Hepatocyte (in vitro differentiated cells): ENCODE measurements around the gene KIAA1671. TPM values are rescaled to one million over a fixed set of nuclear protein-coding genes. Genes with fewer than 3 reads are reported as not detected.

Experiments used
- DNase-seq: peaks from one replicate; pipeline ENCODE4 v3.0.0-alpha.2; 2016; ENCODE audit warnings: low spot score
- H2AFZ ChIP-seq: fragments of 200-600 bp; sonication (generic); 2 replicates; pipeline ENCODE4 v1.6.0; 2016; ENCODE audit warnings: antibody characterized with exemption, mild to moderate bottlenecking
- H3K27ac ChIP-seq: fragments of 200-600 bp; sonication (generic); 2 replicates; pipeline ENCODE4 v1.5.1; 2016; ENCODE audit warnings: mild to moderate bottlenecking
- H3K27me3 ChIP-seq: fragments of 200-600 bp; sonication (generic); 2 replicates; pipeline ENCODE4 v1.6.1; 2016
- H3K36me3 ChIP-seq: fragments of 200-600 bp; sonication (generic); replicated peaks from 2 replicates; pipeline ENCODE4 v1.5.1; 2016; ENCODE audit warnings: low read depth; ENCODE audit not compliant: insufficient read depth
- H3K4me1 ChIP-seq: fragments of 200-600 bp; sonication (generic); 2 replicates; pipeline ENCODE4 v1.5.1; 2016; ENCODE audit warnings: mild to moderate bottlenecking, moderate library complexity; ENCODE audit not compliant: insufficient read depth
- H3K4me2 ChIP-seq: fragments of 200-600 bp; sonication (generic); 2 replicates; pipeline ENCODE4 v1.6.0; 2016
- H3K4me3 ChIP-seq: fragments of 200-600 bp; sonication (generic); 2 replicates; pipeline ENCODE4 v1.5.1; 2016; ENCODE audit warnings: mild to moderate bottlenecking
- H3K79me2 ChIP-seq: fragments of 200-600 bp; sonication (generic); 2 replicates; pipeline ENCODE4 v1.6.0; 2017; ENCODE audit warnings: mild to moderate bottlenecking
- H3K9me2 ChIP-seq: fragments of 200-600 bp; sonication (generic); replicated peaks from 2 replicates; pipeline ENCODE4 v1.6.0; 2017; ENCODE audit warnings: mild to moderate bottlenecking; ENCODE audit not compliant: insufficient read depth
- H3K9me3 ChIP-seq: fragments of 200-600 bp; sonication (generic); 2 replicates; pipeline ENCODE4 v1.5.1; 2016; ENCODE audit warnings: low read depth, mild to moderate bottlenecking
- H4K20me1 ChIP-seq: fragments of 200-600 bp; sonication (generic); 2 replicates; pipeline ENCODE4 v1.6.0; 2016; ENCODE audit warnings: mild to moderate bottlenecking; ENCODE audit not compliant: insufficient read depth, poor library complexity, severe bottlenecking
- EZH2 ChIP-seq: fragments of 200-600 bp; sonication (generic); IDR thresholded peaks from 2 replicates; pipeline ENCODE4 v1.6.1; 2016; ENCODE audit warnings: antibody characterized with exemption, mild to moderate bottlenecking, borderline replicate concordance
- EZH2phosphoT487 ChIP-seq: fragments of 200-600 bp; sonication (generic); IDR thresholded peaks from one replicate; pipeline ENCODE4 v1.6.1; 2018; ENCODE audit warnings: antibody characterized with exemption, mild to moderate bottlenecking, low read depth, moderate library complexity; ENCODE audit not compliant: unreplicated experiment, severe bottlenecking
- WGBS: methylation state at CpG from one replicate; pipeline ENCODE4 v1.1.6; 2016; ENCODE audit warnings: low lambda C conversion rate; ENCODE audit errors: missing lambda C conversion rate; 5-methylcytosine and 5-hydroxymethylcytosine counted together
- polyA plus RNA-seq: library from polyadenylated mRNA; unstranded; fragments of >200 nt; fragmentation: Nextera tagmentation; extraction: Ambion mirVana; gene quantifications from 2 replicates; pipeline ENCODE4 v1.2.1, GENCODE V29; 2016
- total RNA-seq: library from RNA; depleted of rRNA; stranded (reverse); fragments of >200 nt; gene quantifications from 2 replicates; pipeline ENCODE4 v1.2.3, GENCODE V29; 2014
- TF ChIP-seq, protein P1 (sequence below): fragments of 200-600 bp; sonication (generic); IDR thresholded peaks from 2 replicates; pipeline ENCODE4 v1.5.1; 2016; ENCODE audit warnings: antibody characterized with exemption, mild to moderate bottlenecking; ENCODE audit not compliant: poor library complexity

Gene KIAA1671
- total and polyA plus RNA-seq, 2 experiments from 2014 or later = 8.1 to 26.5 TPM

GRCh38 chr22:25200967-25201366, 248.5 kb downstream of the KIAA1671 start:
- Histone ChIP-seq H3K9me3 (no peaks in the 10 kb centered on the region), H3K36me3 (no peaks in the 10 kb centered on the region), H3K79me2 (no peaks in the 10 kb centered on the region), H3K4me3 (no peak overlapping the region), H3K4me2 (no peak overlapping the region), H3K9me2 (no peaks in the 10 kb centered on the region), H3K27ac (no peak overlapping the region), H3K4me1 (no peaks in the 10 kb centered on the region), H3K27me3 (no peaks in the 10 kb centered on the region), H4K20me1 (no peaks in the 10 kb centered on the region), H2AFZ (no peak overlapping the region)
- no peak for DNase-seq
- 89% methylated on average over 7 of the region's 7 CpGs for WGBS
- TF ChIP-seq EZH2 (no peak), EZH2phosphoT487 (no peak)
- TF ChIP-seq, protein P1, sequence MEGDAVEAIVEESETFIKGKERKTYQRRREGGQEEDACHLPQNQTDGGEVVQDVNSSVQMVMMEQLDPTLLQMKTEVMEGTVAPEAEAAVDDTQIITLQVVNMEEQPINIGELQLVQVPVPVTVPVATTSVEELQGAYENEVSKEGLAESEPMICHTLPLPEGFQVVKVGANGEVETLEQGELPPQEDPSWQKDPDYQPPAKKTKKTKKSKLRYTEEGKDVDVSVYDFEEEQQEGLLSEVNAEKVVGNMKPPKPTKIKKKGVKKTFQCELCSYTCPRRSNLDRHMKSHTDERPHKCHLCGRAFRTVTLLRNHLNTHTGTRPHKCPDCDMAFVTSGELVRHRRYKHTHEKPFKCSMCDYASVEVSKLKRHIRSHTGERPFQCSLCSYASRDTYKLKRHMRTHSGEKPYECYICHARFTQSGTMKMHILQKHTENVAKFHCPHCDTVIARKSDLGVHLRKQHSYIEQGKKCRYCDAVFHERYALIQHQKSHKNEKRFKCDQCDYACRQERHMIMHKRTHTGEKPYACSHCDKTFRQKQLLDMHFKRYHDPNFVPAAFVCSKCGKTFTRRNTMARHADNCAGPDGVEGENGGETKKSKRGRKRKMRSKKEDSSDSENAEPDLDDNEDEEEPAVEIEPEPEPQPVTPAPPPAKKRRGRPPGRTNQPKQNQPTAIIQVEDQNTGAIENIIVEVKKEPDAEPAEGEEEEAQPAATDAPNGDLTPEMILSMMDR = no peak

DNA sequence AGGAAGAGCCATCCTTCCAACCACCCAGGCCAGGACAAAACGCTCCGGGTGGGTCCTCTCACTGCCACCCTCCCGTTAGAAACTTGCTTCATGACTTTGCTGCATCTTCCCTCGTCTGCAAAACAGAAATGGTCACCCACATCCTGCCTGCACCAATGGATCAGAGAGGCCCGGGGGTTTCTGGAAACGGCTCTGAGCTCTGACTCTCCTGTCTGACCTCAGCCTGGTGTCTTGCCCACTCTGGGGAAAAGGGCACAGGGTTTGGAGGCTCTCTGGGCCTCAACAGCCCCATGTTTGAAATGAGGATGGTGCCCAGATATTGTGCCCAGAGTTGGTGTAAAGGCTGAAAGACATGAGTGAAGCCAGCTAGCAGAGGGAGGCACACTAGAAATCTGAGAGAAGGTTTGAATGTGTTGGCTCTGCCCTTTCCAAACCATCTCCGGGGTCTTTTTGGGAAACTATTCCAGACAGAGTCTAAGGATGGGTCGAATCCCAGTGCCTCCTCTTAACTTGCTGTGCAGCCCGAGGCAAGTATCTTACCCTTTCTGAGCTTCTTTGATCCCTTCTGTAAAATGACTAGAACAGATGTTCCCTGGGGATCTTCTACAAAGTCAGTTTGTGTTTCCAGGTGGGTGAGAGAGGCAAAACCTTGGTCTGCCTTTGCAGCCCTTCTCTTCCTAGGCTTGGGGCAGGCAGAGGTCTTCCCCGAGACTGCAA, 249.2 kb downstream of the KIAA1671 start:
- Histone ChIP-seq H3K4me2 (no peak overlapping the region), H3K9me3 (no peaks in the 10 kb centered on the region), H3K79me2 (no peaks in the 10 kb centered on the region), H3K36me3 (no peaks in the 10 kb centered on the region), H3K27ac (no peak overlapping the region), H3K27me3 (no peaks in the 10 kb centered on the region), H3K4me3 (no peak overlapping the region), H3K9me2 (no peaks in the 10 kb centered on the region), H4K20me1 (no peaks in the 10 kb centered on the region), H2AFZ (no peak overlapping the region), H3K4me1 (no peaks in the 10 kb centered on the region)
- TF ChIP-seq, protein P1 = no peak
- TF ChIP-seq EZH2phosphoT487 = no peak
- no peak for TF ChIP-seq EZH2
- 84% methylated on average over 10 of the region's 10 CpGs for whole genome bisulfite sequencing
- DNase-seq = no peak

- Histone ChIP-seq H2AFZ (no peak overlapping the region), H3K9me2 (no peaks in the 10 kb centered on the region), H3K4me2 (no peak overlapping the region), H3K27me3 (no peaks in the 10 kb centered on the region), H3K36me3 (no peaks in the 10 kb centered on the region), H3K4me3 (no peak overlapping the region), H3K27ac (no peak overlapping the region), H3K4me1 (no peaks in the 10 kb centered on the region), H3K9me3 (no peaks in the 10 kb centered on the region), H3K79me2 (no peaks in the 10 kb centered on the region), H4K20me1 (no peaks in the 10 kb centered on the region)
- DNase-seq = peak; percentile 77
- TF ChIP-seq EZH2 = no peak
- TF ChIP-seq, protein P1 = peak; percentile 92
- WGBS = 67% methylated on average over 15 of the region's 15 CpGs
These were observed 249.9 kb downstream of the KIAA1671 start for GRCh38 chr22:25202290-25202921.
